Progenitor cell of endocrine pancreas (in vitro differentiated cells): ENCODE results near the gene H1-8. TPM values are rescaled to one million over a fixed set of nuclear protein-coding genes. Genes with fewer than 3 reads are reported as not detected.

Experiments used
- DNase-seq: peaks from one replicate; pipeline ENCODE4 v3.0.0; 2021; ENCODE audit warnings: low spot score; ENCODE audit not compliant: unreplicated experiment
- H3K27ac Mint-ChIP-seq: 2 replicates; pipeline ENCODE4 v1.8.0; 2021; ENCODE audit warnings: mild to moderate bottlenecking, moderate library complexity, mixed read lengths
- H3K27me3 Mint-ChIP-seq: 2 replicates; pipeline ENCODE4 v1.8.0; 2021; ENCODE audit warnings: mixed read lengths
- H3K36me3 Mint-ChIP-seq: 2 replicates; pipeline ENCODE4 v1.8.0; 2022; ENCODE audit warnings: mixed read lengths; ENCODE audit not compliant: insufficient read depth
- H3K4me1 Mint-ChIP-seq: 2 replicates; pipeline ENCODE4 v1.8.0; 2021; ENCODE audit warnings: low read depth, mixed read lengths
- H3K4me3 Mint-ChIP-seq: 2 replicates; pipeline ENCODE4 v1.8.0; 2021; ENCODE audit warnings: low read depth, mild to moderate bottlenecking, moderate library complexity, mixed read lengths
- H3K9me3 Mint-ChIP-seq: 2 replicates; pipeline ENCODE4 v1.8.0; 2021; ENCODE audit warnings: low read depth, mixed read lengths
- CTCF ChIP-seq: fragments of 200-600 bp; sonication (generic); IDR thresholded peaks from one replicate; pipeline ENCODE4 v1.5.0; 2021; ENCODE audit warnings: antibody characterized with exemption, mild to moderate bottlenecking; ENCODE audit not compliant: unreplicated experiment
- total RNA-seq: library from RNA; stranded (reverse); gene quantifications from 2 replicates; pipeline ENCODE4 v1.2.1, GENCODE V29; 2021

Gene H1-8
- total RNA-seq, 1 donor from 2014 or later, result not detected

- H3K27ac Mint-ChIP-seq, result peak within 1 kb of the TSS; percentile 34
These were observed 14.3 kb upstream of the H1-8 start, which contains the start of gene RHO for GRCh38 chr3:129528589-129529100. RHO (plus strand) TSS chr3:129528639; CDS start chr3:129528734, 95 bp downstream.

GRCh38 chr3:129529436-129530210, 13.4 kb upstream of the H1-8 start:
- H3K4me3 Mint-ChIP-seq, result no peak overlapping the region
- no peaks in the 10 kb centered on the region for H3K36me3 Mint-ChIP-seq
- no peak for DNase-seq
- H3K4me1 Mint-ChIP-seq, result peaks cover 17% of the 10 kb centered on the region
- no peaks in the 10 kb centered on the region for H3K9me3 Mint-ChIP-seq
- peak overlapping the region; percentile 84 for H3K27ac Mint-ChIP-seq
- H3K27me3 Mint-ChIP-seq, result no peaks in the 10 kb centered on the region
- TF ChIP-seq CTCF, result no peak

More at GRCh38 chr3:129528589-129529100, 14.3 kb upstream of the H1-8 start, which contains the start of gene RHO:
- no peak for DNase-seq
- Mint-ChIP-seq H3K27me3 (no peaks in the 10 kb centered on the region), H3K4me1 (peaks cover 9% of the 10 kb centered on the region), H3K9me3 (no peaks in the 10 kb centered on the region), H3K36me3 (no peaks in the 10 kb centered on the region), H3K4me3 (no peak within 1 kb of the TSS)
- TF ChIP-seq CTCF, result no peak

- no peak overlapping the region for H3K4me3 Mint-ChIP-seq
- peaks cover 20% of the 10 kb centered on the region for H3K4me1 Mint-ChIP-seq
- DNase-seq, result no peak
- no peaks in the 10 kb centered on the region for H3K36me3 Mint-ChIP-seq
- H3K9me3 Mint-ChIP-seq, result no peaks in the 10 kb centered on the region
- no peak for TF ChIP-seq CTCF
- H3K27ac Mint-ChIP-seq, result peak overlapping the region; percentile 84
- H3K27me3 Mint-ChIP-seq, result no peaks in the 10 kb centered on the region
These were observed 12.7 kb upstream of the H1-8 start for GRCh38 chr3:129530251-129530791.

GRCh38 chr3:129530821-129531220, 12.2 kb upstream of the H1-8 start:
- H3K27ac Mint-ChIP-seq, result peak overlapping the region; percentile 84
- no peak overlapping the region for H3K4me3 Mint-ChIP-seq
- TF ChIP-seq CTCF, result no peak
- H3K36me3 Mint-ChIP-seq, result no peaks in the 10 kb centered on the region
- H3K4me1 Mint-ChIP-seq, result peaks cover 20% of the 10 kb centered on the region
- H3K27me3 Mint-ChIP-seq, result no peaks in the 10 kb centered on the region
- DNase-seq, result no peak
- H3K9me3 Mint-ChIP-seq, result no peaks in the 10 kb centered on the region

- H3K9me3 Mint-ChIP-seq, result no peaks in the 10 kb centered on the region
- no peak overlapping the region for H3K4me3 Mint-ChIP-seq
- H3K27ac Mint-ChIP-seq, result no peak overlapping the region
- no peak for TF ChIP-seq CTCF
- no peak for DNase-seq
- peaks cover 20% of the 10 kb centered on the region for H3K4me1 Mint-ChIP-seq
- no peaks in the 10 kb centered on the region for H3K36me3 Mint-ChIP-seq
- no peaks in the 10 kb centered on the region for H3K27me3 Mint-ChIP-seq
These were observed 11.3 kb upstream of the H1-8 start for GRCh38 chr3:129531699-129532098.
